ENCODE results near the gene CRB3. TPM values are rescaled to one million over a fixed set of nuclear protein-coding genes. Genes with fewer than 3 reads are reported as not detected.

CRB3 gene, protein sequence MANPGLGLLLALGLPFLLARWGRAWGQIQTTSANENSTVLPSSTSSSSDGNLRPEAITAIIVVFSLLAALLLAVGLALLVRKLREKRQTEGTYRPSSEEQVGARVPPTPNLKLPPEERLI
- polyA plus RNA-seq: not detected in 2 replicates

DNA sequence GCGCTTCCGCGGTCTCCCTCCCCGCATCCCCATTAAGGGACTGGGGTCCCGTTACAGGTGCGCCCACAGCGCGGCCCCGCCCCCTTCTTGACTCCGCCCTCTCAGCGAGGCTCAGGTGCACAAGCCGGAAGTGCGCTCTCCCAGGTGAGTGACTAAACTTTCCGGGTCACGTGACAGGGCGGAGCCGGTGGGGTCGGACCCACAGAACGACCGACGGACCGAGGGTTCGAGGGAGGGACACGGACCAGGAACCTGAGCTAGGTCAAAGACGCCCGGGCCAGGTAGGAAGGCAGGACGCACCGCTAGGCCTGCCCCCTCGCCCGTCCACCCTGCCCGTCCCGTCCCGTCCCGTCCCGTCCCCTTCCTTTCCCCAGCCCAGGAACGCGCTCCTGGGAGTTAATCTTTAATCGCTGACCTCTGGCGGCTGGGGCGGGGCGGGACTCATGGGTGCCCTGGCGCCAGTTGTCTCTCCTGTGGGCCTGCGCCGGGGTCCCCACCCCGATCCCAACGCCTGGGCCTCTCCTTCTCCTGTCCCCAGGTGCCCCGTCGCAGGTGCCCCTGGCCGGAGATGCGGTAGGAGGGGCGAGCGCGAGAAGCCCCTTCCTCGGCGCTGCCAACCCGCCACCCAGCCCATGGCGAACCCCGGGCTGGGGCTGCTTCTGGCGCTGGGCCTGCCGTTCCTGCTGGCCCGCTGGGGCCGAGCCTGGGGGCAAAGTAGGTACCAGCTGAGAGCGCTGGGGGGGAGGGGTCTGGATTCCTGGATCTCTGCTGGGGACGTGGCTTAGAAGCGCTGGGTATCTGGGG, at the start of gene CRB3:
CRB3 (plus strand) TSS at position 202 of the 804 bp plus-strand sequence; CDS start at position 633, 431 bp downstream.

DNA sequence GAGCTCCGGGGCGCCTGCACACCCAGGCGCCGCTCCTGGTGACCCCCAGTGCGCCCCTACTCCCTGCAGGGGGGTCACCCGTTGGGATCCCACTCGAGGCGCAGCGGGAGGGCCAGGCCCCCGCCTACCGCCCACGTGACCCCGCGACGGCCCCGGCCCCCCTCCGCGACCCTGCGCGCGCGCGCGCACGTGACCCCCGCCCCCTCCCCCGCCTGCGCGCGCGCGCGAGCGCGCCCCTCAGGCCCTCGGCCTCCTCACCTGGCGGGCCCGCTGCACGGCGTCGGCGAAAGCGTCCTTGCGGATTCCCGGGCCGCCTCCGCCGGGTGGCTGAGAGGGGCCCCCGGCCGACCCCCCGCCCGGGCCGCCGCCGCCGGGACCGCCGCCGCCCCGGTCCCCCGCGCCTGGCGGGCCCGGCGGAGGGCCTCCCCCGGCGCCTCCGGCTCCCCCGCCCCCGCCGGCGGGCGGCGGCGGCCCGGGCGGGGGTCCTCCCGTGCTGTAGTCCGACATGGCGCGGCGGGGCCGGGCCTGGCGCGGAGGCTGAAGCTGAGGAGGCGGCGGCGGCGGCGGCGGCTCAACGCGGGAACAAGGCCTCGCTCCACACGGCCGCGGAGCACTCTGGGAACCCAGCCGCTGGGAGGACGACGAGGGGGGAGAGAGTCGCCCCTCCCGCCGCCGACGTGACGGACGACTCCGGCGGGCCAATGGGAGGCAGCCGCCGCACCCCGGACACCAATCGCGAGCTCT, 39.7 kb upstream of the CRB3 start, which contains the start of gene KHSRP:
KHSRP (minus strand) TSS at position 617 of the 744 bp plus-strand sequence; CDS start at position 507, 110 bp downstream.

DNA sequence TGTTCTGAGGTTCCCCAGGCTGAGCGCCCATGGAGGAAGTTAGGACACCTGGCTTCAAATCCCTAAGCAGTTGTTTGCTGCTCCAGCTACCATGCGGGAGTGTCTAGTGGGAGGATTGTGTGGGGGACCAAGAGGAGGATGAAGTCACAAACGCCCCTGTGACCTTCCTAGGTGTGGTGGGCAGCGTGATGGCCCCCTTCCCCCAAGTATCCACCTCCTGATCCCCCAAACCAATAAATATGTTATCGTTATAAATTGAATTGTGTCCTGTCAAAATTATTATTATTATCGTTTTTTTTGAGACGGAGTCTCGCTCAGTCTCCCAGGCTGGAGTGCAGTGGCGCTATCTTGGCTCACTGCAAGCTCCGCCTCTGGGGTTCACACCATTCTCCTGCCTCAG, 30.4 kb upstream of the CRB3 start, which contains the start of gene SLC25A41:
SLC25A41 (minus strand) TSS at position 101 of the 400 bp plus-strand sequence; CDS start at position 31, 70 bp downstream.

DNA sequence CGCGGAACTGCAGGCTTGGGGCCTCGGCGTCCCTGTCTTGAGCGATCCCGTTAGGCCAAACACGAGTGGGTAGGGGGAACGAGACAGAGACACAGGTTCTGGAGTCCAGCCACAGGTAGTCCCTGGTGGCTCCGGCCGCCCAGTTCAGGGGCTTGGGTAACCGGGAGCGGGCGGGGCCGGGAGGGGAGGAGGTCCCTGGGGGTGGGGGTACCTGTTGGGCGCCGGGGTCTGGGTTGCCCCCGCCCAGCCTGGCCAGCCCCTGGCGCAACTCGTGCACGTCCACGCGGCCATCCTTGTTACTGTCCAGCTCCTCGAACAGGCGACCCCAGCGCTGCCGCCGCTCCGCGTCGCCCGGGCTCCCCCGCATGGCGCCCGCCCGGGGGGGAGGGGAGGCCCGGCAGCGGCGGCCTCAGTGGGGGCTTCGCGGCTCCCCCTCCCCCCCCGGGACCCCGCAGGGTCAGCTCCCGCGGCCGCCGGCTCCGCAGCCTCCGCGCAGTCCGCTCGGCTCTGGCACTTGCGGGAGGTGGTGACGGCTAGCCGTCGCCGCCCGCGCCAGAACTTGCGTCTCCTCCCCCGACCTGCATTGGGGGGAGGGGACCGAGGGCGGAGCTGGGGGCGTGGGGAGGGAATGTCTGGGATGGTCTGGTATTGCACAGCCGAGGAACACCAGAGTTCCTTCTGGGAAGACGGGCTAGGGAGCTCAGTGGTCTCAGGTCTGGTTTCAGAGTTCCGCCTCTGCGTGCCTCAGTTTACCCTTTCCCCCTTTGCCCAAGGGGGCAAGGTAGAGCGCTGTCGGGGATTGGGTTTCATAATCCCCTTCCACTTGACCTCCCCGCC, 4.6 kb upstream of the CRB3 start, which contains the start of gene SLC25A23:
SLC25A23 (minus strand) TSS at position 531 of the 837 bp plus-strand sequence; CDS start at position 367, 164 bp downstream.

DNA sequence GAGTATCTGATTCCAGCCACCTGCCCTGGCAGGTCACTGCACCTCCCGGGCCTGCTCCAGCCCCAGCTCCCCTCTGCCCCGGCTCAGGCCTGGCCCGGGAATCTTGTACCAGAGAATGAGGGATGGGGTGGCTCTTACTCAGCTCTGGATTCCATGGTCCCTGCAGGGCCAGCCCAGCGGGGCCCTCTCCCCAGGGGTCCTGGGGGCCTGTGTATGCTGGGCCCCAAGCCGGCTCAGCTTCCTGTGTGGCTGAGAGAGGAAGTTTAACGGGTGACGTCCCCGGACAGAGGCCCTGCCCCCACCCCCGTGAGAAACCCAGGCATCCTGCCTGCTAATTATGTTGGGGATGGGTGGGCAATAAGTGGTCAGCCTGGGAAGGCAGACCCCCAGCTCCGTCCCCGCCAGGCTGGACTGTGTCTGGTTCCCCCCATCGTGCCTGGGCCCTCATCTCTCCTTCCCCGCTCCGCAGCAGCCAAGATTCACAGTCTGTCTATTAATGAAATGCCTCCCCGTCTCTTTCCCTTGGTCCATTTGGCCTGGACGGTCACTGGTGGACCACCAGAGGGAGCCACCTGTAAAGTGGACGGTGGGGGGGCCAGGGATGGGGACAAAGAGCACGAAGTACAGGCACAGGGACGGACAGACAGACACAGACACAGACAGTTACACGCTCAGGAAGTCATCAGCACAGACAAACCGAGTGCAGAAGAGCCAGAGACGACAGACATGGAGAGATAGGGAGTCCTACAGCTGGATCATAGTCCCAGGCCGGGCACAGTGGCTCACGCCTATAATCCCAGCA, 17.7 kb downstream of the CRB3 start, which contains the start of gene DENND1C:
DENND1C (minus strand) TSS at position 247 of the 802 bp plus-strand sequence; CDS start at position 155, 92 bp downstream.

DNA sequence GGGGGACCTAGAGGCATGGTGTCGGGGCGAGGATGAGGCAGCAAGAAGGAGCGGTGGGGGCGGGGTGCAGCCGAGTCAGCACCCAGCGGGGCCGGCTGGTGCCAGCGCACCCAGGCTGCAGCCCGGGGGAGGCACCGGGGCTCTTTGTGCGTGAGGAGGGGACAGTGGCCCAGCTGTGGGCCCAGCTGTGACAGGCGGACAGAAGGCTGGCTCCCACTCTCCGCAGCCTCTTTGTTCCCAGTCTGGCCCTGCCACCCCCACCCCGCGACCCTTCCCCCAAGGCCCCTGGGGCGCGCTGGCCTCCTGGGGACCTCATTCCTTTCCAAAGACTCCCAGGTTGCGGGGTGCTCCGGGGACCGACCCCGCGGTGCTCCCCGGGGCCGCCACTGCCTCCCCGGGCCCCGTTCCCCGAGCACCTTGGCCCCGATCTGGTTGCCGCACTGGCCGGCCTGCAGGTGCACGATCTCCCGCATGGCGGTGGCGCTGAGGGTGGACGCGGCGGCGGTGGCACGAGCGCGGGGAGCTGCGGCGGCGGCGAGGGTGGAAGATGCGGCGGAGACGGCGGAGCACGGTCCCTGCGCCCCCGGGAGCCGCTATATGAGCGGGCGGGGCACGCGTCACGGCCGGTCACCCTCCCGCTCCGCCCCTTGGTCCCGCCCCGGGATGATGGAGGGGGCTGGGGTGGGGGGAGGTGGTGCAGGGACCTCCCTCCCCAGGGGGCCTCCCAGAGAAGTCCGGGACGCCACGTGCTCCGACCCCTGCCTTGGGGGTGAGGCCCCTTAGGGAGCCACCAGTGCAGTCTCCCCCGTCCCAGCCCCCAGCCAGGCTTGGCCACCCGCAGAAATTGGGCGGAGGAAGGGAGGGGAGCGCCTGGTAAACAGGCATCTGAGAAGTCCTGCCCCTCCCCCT, 37.9 kb downstream of the CRB3 start, which contains the start of gene TUBB4A:
TUBB4A (minus strand) TSS at position 570 of the 909 bp plus-strand sequence; CDS start at position 473, 97 bp downstream.

Other genes starting within 250 kb of the CRB3 start
- 0.87 and 1.8 TPM in 2 replicates for gene MLLT1, start 184.3 kb upstream of the CRB3 start, polyA plus RNA-seq
- not detected in 2 replicates for gene ACER1, start 130.7 kb upstream of the CRB3 start, polyA plus RNA-seq
- gene CLPP, start 102.7 kb upstream of the CRB3 start, polyA plus RNA-seq: 32.5 and 41.3 TPM in 2 replicates
- gene ALKBH7, start 91.5 kb upstream of the CRB3 start, polyA plus RNA-seq: 13.5 and 18.5 TPM in 2 replicates
- gene PSPN, start 88.3 kb upstream of the CRB3 start, polyA plus RNA-seq: 0.35 TPM in 1 of 2 replicates, not detected in the other
- 7.8 and 12.2 TPM in 2 replicates for gene GTF2F1, start 71.1 kb upstream of the CRB3 start, polyA plus RNA-seq
- gene KHSRP, start 39.5 kb upstream of the CRB3 start, polyA plus RNA-seq: 1.5 and 1.7 TPM in 2 replicates
- not detected in 2 replicates for gene SLC25A41, start 30.5 kb upstream of the CRB3 start, polyA plus RNA-seq
- gene SLC25A23, start 4.5 kb upstream of the CRB3 start, polyA plus RNA-seq: 2.3 and 12.2 TPM in 2 replicates
- gene DENND1C, start 17.5 kb downstream of the CRB3 start, polyA plus RNA-seq: not detected in 2 replicates
- 28.2 and 83.7 TPM in 2 replicates for gene TUBB4A, start 38.0 kb downstream of the CRB3 start, polyA plus RNA-seq
- 0.14 and 1.9 TPM in 2 replicates for gene TNFSF9, start 66.8 kb downstream of the CRB3 start, polyA plus RNA-seq
- gene CD70, start 126.9 kb downstream of the CRB3 start, polyA plus RNA-seq: 2.3 TPM in 1 of 2 replicates, not detected in the other
- not detected in 2 replicates for gene TNFSF14, start 205.9 kb downstream of the CRB3 start, polyA plus RNA-seq

Data from Purkinje cell (primary cell).